Measurements from ENCODE around the gene CRABP2. TPM values are rescaled to one million over a fixed set of nuclear protein-coding genes. Genes with fewer than 3 reads are reported as not detected.

CRABP2 gene
- total RNA-seq, 1 donor from 2014 or later = 2.4 TPM

GRCh38 chr1:156682166-156682890 is 23.1 kb downstream of the CRABP2 start:
- Mint-ChIP-seq H3K4me1 (ENCODE audit: low read depth, unreplicated experiment) (peaks cover 8% of the 10 kb centered on the region), H3K36me3 (ENCODE audit: unreplicated experiment) (no peaks in the 10 kb centered on the region), H3K27me3 (ENCODE audit: unreplicated experiment) (peaks cover 3% of the 10 kb centered on the region), H3K9me3 (ENCODE audit: unreplicated experiment) (peaks cover 1% of the 10 kb centered on the region), H3K27ac (ENCODE audit: unreplicated experiment) (no peak overlapping the region), H3K4me3 (ENCODE audit: unreplicated experiment) (no peak overlapping the region)
- TF ChIP-seq CTCF (IDR thresholded peaks at IDR 0.05; ENCODE audit: partially characterized antibody, unreplicated experiment) = no peak
- DNase-seq = peak; percentile 34

- Mint-ChIP-seq H3K27me3 (ENCODE audit: unreplicated experiment) (peaks cover 3% of the 10 kb centered on the region), H3K4me3 (ENCODE audit: unreplicated experiment) (no peak overlapping the region), H3K36me3 (ENCODE audit: unreplicated experiment) (no peaks in the 10 kb centered on the region), H3K4me1 (ENCODE audit: low read depth, unreplicated experiment) (peaks cover 8% of the 10 kb centered on the region), H3K9me3 (ENCODE audit: unreplicated experiment) (peaks cover 1% of the 10 kb centered on the region), H3K27ac (ENCODE audit: unreplicated experiment) (no peak overlapping the region)
- no peak for DNase-seq
- no peak for TF ChIP-seq CTCF (IDR thresholded peaks at IDR 0.05; ENCODE audit: partially characterized antibody, unreplicated experiment)
These were observed 24.0 kb downstream of the CRABP2 start for GRCh38 chr1:156681196-156681960.

- DNase-seq = no peak
- Mint-ChIP-seq H3K27me3 (ENCODE audit: unreplicated experiment) (peaks cover 13% of the 10 kb centered on the region), H3K4me1 (ENCODE audit: low read depth, unreplicated experiment) (peaks cover 11% of the 10 kb centered on the region), H3K9me3 (ENCODE audit: unreplicated experiment) (peaks cover 9% of the 10 kb centered on the region), H3K36me3 (ENCODE audit: unreplicated experiment) (no peaks in the 10 kb centered on the region), H3K27ac (ENCODE audit: unreplicated experiment) (no peak overlapping the region), H3K4me3 (ENCODE audit: unreplicated experiment) (no peak overlapping the region)
- no peak for TF ChIP-seq CTCF (IDR thresholded peaks at IDR 0.05; ENCODE audit: partially characterized antibody, unreplicated experiment)
These were observed 25.3 kb downstream of the CRABP2 start for GRCh38 chr1:156680056-156680455.

- DNase-seq = peak; percentile 72
- H3K9me3 Mint-ChIP-seq (ENCODE audit: unreplicated experiment) = peaks cover 23% of the 10 kb centered on the region
- H3K27me3 Mint-ChIP-seq (ENCODE audit: unreplicated experiment) = peaks cover 21% of the 10 kb centered on the region
- H3K27ac Mint-ChIP-seq (ENCODE audit: unreplicated experiment) = peak overlapping the region; percentile 87
- peaks cover 28% of the 10 kb centered on the region for H3K4me1 Mint-ChIP-seq (ENCODE audit: low read depth, unreplicated experiment)
- peak overlapping the region; percentile 88 for H3K4me3 Mint-ChIP-seq (ENCODE audit: unreplicated experiment)
- peak; percentile 72 for TF ChIP-seq CTCF (IDR thresholded peaks at IDR 0.05; ENCODE audit: partially characterized antibody, unreplicated experiment)
- no peaks in the 10 kb centered on the region for H3K36me3 Mint-ChIP-seq (ENCODE audit: unreplicated experiment)
These were observed 27.5 kb downstream of the CRABP2 start for GRCh38 chr1:156677616-156678596.

All from glutamatergic neuron (in vitro differentiated cells).